ENCODE measurements around the gene ZDHHC8. TPM values are rescaled to one million over a fixed set of nuclear protein-coding genes. Genes with fewer than 3 reads are reported as not detected.

ZDHHC8 gene
- 42.5 and 58.9 TPM in 2 replicates for total RNA-seq

GRCh38 chr22:20131597-20131858 is at the start of gene ZDHHC8:
Gene ZDHHC8, plus strand, starts transcription at chr22:20131804. Its CDS starts 144 bp downstream, at chr22:20131948.
- DNase-seq (ENCODE audit: extremely low read depth, low read depth, low spot score) = no peak

- no peak for DNase-seq (ENCODE audit: extremely low read depth, low read depth, low spot score)
Measured at GRCh38 chr22:20083157-20083890, 48.3 kb upstream of the ZDHHC8 start.

- DNase-seq (ENCODE audit: extremely low read depth, low read depth, low spot score) = no peak
Measured at GRCh38 chr22:20083891-20084546, 47.6 kb upstream of the ZDHHC8 start.

- no peak for DNase-seq (ENCODE audit: extremely low read depth, low read depth, low spot score)
Measured at GRCh38 chr22:20084547-20085413, 46.8 kb upstream of the ZDHHC8 start.

GRCh38 chr22:20085651-20086050 is 46.0 kb upstream of the ZDHHC8 start:
- DNase-seq (ENCODE audit: extremely low read depth, low read depth, low spot score) = no peak

- DNase-seq (ENCODE audit: extremely low read depth, low read depth, low spot score) = no peak
Measured at GRCh38 chr22:20086101-20086599, 45.5 kb upstream of the ZDHHC8 start.

- DNase-seq (ENCODE audit: extremely low read depth, low read depth, low spot score) = no peak
Measured at GRCh38 chr22:20086763-20087162, 44.8 kb upstream of the ZDHHC8 start.

- DNase-seq (ENCODE audit: extremely low read depth, low read depth, low spot score) = no peak
Measured at GRCh38 chr22:20087319-20088262, 44.0 kb upstream of the ZDHHC8 start.

GRCh38 chr22:20088263-20088648 is 43.3 kb upstream of the ZDHHC8 start:
- DNase-seq (ENCODE audit: extremely low read depth, low read depth, low spot score) = no peak

- no peak for DNase-seq (ENCODE audit: extremely low read depth, low read depth, low spot score)
Measured at GRCh38 chr22:20089226-20089976, 42.2 kb upstream of the ZDHHC8 start.

GRCh38 chr22:20089977-20090729 is 41.5 kb upstream of the ZDHHC8 start:
- DNase-seq (ENCODE audit: extremely low read depth, low read depth, low spot score) = no peak

- DNase-seq (ENCODE audit: extremely low read depth, low read depth, low spot score) = no peak
Measured at GRCh38 chr22:20090730-20091240, 40.8 kb upstream of the ZDHHC8 start.

- DNase-seq (ENCODE audit: extremely low read depth, low read depth, low spot score) = no peak
Measured at GRCh38 chr22:20091690-20092476, 39.7 kb upstream of the ZDHHC8 start.

GRCh38 chr22:20092477-20092854 is 39.1 kb upstream of the ZDHHC8 start:
- DNase-seq (ENCODE audit: extremely low read depth, low read depth, low spot score) = no peak

- DNase-seq (ENCODE audit: extremely low read depth, low read depth, low spot score) = no peak
Measured at GRCh38 chr22:20093418-20094196, 38.0 kb upstream of the ZDHHC8 start.

- DNase-seq (ENCODE audit: extremely low read depth, low read depth, low spot score) = no peak
Measured at GRCh38 chr22:20094197-20094807, 37.3 kb upstream of the ZDHHC8 start.

GRCh38 chr22:20095521-20095920 is 36.1 kb upstream of the ZDHHC8 start:
- no peak for DNase-seq (ENCODE audit: extremely low read depth, low read depth, low spot score)

Measured in glomerular endothelial cell (primary cell).